Spleen (tissue), 11 donors: ENCODE measurements around the gene LIG3. TPM values are rescaled to one million over a fixed set of nuclear protein-coding genes. Genes with fewer than 3 reads are reported as not detected.

Experiments
- DNase-seq: peaks from one replicate; pipeline ENCODE4 v3.0.0-alpha.2; 2020
- H3K27ac ChIP-seq, 8 donors: fragments of 200-600 bp; sonication (generic) in 7 of 8; 1 replicate in 4 of 8; 2 replicates in 4 of 8; pipeline versions ENCODE4 v1.5.0 to v1.8.0; 2016 to 2021; ENCODE audit warnings: inconsistent platforms in 4 of 8, mild to moderate bottlenecking in 4 of 8, moderate library complexity in 1 of 8
- H3K27me3 ChIP-seq, 7 donors: fragments of 200-600 bp; sonication (generic) in 6 of 7; replicated peaks in 1 of 7; 1 replicate in 4 of 7; 2 replicates in 3 of 7; pipeline versions ENCODE4 v1.5.0 to v1.8.0; 2016 to 2021; ENCODE audit warnings: inconsistent platforms in 3 of 7, mild to moderate bottlenecking in 1 of 7
- H3K36me3 ChIP-seq, 6 donors: fragments of 200-600 bp; sonication (generic) in 5 of 6; 1 replicate in 4 of 6; 2 replicates in 2 of 6; pipeline versions ENCODE4 v1.5.0 to v1.8.0; 2016 to 2021; ENCODE audit warnings: inconsistent platforms in 2 of 6
- H3K4me1 ChIP-seq, 6 donors: fragments of 200-600 bp; sonication (generic) in 5 of 6; 1 replicate in 3 of 6; 2 replicates in 3 of 6; pipeline versions ENCODE4 v1.5.0 to v1.8.0; 2016 to 2021; ENCODE audit warnings: inconsistent platforms in 3 of 6
- H3K4me3 ChIP-seq, 8 donors: fragments of 200-600 bp; sonication (generic) in 7 of 8; 1 replicate in 4 of 8; 2 replicates in 4 of 8; pipeline versions ENCODE4 v1.5.0 to v1.8.0; 2016 to 2021; ENCODE audit warnings: inconsistent platforms in 4 of 8, mild to moderate bottlenecking in 4 of 8, moderate library complexity in 2 of 8
- H3K9me3 ChIP-seq, 8 donors: fragments of 200-600 bp; sonication (generic) in 7 of 8; 1 replicate in 4 of 8; 2 replicates in 4 of 8; pipeline versions ENCODE4 v1.5.0 to v1.8.0; 2016 to 2021; ENCODE audit warnings: inconsistent platforms in 4 of 8
- CTCF ChIP-seq, 11 experiments: fragments of 200-600 bp in 7 of 11; fragments of 450-650 bp in 4 of 11; sonication (generic) in 4 of 11; IDR thresholded peaks in 8 of 11; conservative IDR thresholded peaks in 3 of 11; 1 replicate in 7 of 11; 2 replicates in 4 of 11; pipeline versions ENCODE4 v1.4.0 to v1.8.0; 2016 to 2021; ENCODE audit warnings: antibody characterized with exemption in 11 of 11, inconsistent platforms in 4 of 11, mild to moderate bottlenecking in 1 of 11
- POLR2A ChIP-seq, 3 donors: fragments of 450-650 bp; IDR thresholded peaks; one replicate each; pipeline ENCODE4 v1.5.1; 2017; ENCODE audit warnings: antibody characterized with exemption in 3 of 3, mild to moderate bottlenecking in 1 of 3
- POLR2AphosphoS5 ChIP-seq, 3 donors: sonication (generic); formaldehyde crosslinking; IDR thresholded peaks; one replicate each; pipeline ENCODE4 v1.5.1; 2017; ENCODE audit warnings: antibody characterized with exemption in 3 of 3
- WGBS, 5 donors: extraction: QIAGEN DNeasy Blood & Tissue Kit in 3 of 5; methylation state at CpG; one replicate each; pipeline versions ENCODE4 v1.1.5 to v1.1.7; 2013 to 2018; 5-methylcytosine and 5-hydroxymethylcytosine counted together
- intact Hi-C: fragments of 100-400 bp; cut with DNase I; formaldehyde crosslinking; loops from one replicate; pipeline ENCODE4 v1.15.0; 2023; ENCODE audit warnings: low total_unique reads
- polyA plus RNA-seq, 3 donors: library from polyadenylated mRNA; stranded (reverse); fragments of 200-250 nt; gene quantifications; one replicate each; pipeline ENCODE4 v1.2.1, GENCODE V29; 2013
- total RNA-seq, 7 donors: library from RNA; depleted of rRNA in 3 of 7; stranded (reverse); fragments of >200 nt in 3 of 7; fragmentation: NEBNext Ultra II Directional in 4 of 7; extraction: Animal tissue kit (Norgen Biotek cat#: 25700) in 4 of 7; gene quantifications; one replicate each; pipeline versions ENCODE4 v1.1.0 to v1.2.1, GENCODE V29; 2016 to 2021
- donor health status: healthy with polysubstance abuse.
- donor health status: DM: no; HTN: no; CAD: no; lungs with moderate emphysema.
- donor health status: DM: no; HTN: no; CAD: no.
- donor health status: Bipolar disorder and iron deficiency.
- donor health status: healthy.
- donor health status: DM: no; HTN: no; CAD: no.
- donor health status: DM: yes; HTN: yes; CAD: no.

LIG3 gene
- total and polyA plus RNA-seq, 10 donors = 4.5 to 63.1 (median 33.2) TPM

GRCh38 chr17:34980681-34981537, 597 bp downstream of the LIG3 start:
- Histone ChIP-seq H3K9me3 (no peaks in the 10 kb centered on the region), H3K27me3 (no peaks in the 10 kb centered on the region), H3K27ac (peak overlapping the region; percentile 90 to 100 (median 99)), H3K4me3 (peak overlapping the region; percentile 72 to 92 (median 87)), H3K4me1 (peaks cover 12 to 64% (median 44%) of the 10 kb centered on the region in 6 donors), H3K36me3 (peaks cover 0 to 28% (median 5%) of the 10 kb centered on the region in 6 donors)
- peak; percentile 95 for DNase-seq
- 0 to 1% (median 1%) methylated on average over 22 to 69 of the region's 69 CpGs for WGBS, 5 donors
- TF ChIP-seq POLR2A (IDR thresholded peaks at IDR 0.05) (peak in 1 of 3 donors; percentile 66), POLR2AphosphoS5 (IDR thresholded peaks at IDR 0.05) (peak; percentile 68 to 86 (median 77)), CTCF (IDR thresholded peaks at IDR 0.05 in 8 of 11, conservative IDR thresholded peaks at IDR 0.05 in 3 of 11) (peak in 9 of 11 experiments; percentile 29 to 55 (median 46))
- intact Hi-C loops = no loop called here

- DNase-seq = no peak
- TF ChIP-seq POLR2A (IDR thresholded peaks at IDR 0.05) (no peak), POLR2AphosphoS5 (IDR thresholded peaks at IDR 0.05) (no peak), CTCF (IDR thresholded peaks at IDR 0.05 in 8 of 11, conservative IDR thresholded peaks at IDR 0.05 in 3 of 11) (no peak)
- H3K27me3 ChIP-seq = no peaks in the 10 kb centered on the region
- WGBS, 5 donors = 14 to 28% (median 22%) methylated on average over 8 of the region's 8 CpGs
- H3K27ac ChIP-seq = peak overlapping the region; percentile 90 to 100 (median 99)
- peaks cover 12 to 72% (median 44%) of the 10 kb centered on the region in 6 donors for H3K4me1 ChIP-seq
- peak overlapping the region; percentile 72 to 92 (median 87) for H3K4me3 ChIP-seq
- H3K9me3 ChIP-seq = no peaks in the 10 kb centered on the region
- intact Hi-C loops = no loop called here
- peaks cover 0 to 36% (median 12%) of the 10 kb centered on the region in 6 donors for H3K36me3 ChIP-seq
Measured at GRCh38 chr17:34981538-34982241, 1.4 kb downstream of the LIG3 start.

GRCh38 chr17:34987232-34987631, 6.9 kb downstream of the LIG3 start:
- Histone ChIP-seq H3K4me1 (peaks cover 3 to 94% (median 46%) of the 10 kb centered on the region in 6 donors), H3K27ac (no peak overlapping the region), H3K9me3 (no peaks in the 10 kb centered on the region), H3K27me3 (no peaks in the 10 kb centered on the region), H3K36me3 (peaks cover 2 to 90% (median 48%) of the 10 kb centered on the region in 6 donors), H3K4me3 (no peak overlapping the region)
- no peak for TF ChIP-seq POLR2AphosphoS5 (IDR thresholded peaks at IDR 0.05)
- no peak for TF ChIP-seq CTCF (IDR thresholded peaks at IDR 0.05 in 8 of 11, conservative IDR thresholded peaks at IDR 0.05 in 3 of 11)
- no peak for TF ChIP-seq POLR2A (IDR thresholded peaks at IDR 0.05)
- intact Hi-C loops = no loop called here
- WGBS, 5 donors = 75 to 89% (median 81%) methylated on average over 2 of the region's 2 CpGs
- DNase-seq = no peak
